ENCODE results near the gene ARFGEF2.
"Not testable (repeated sequence)": the region's sequence is repeated elsewhere in the genome, so short reads cannot be mapped to it uniquely, and the experiment has no call there.

The ARFGEF2 gene

GRCh38 chr20:49063279-49063678 is 141.8 kb downstream of the ARFGEF2 start:
- TF ChIP-seq CTCF (IDR thresholded peaks at IDR 0.05; ENCODE audit: low read depth, low read length) = no peak
- no peak for TF ChIP-seq EZH2phosphoT487 (IDR thresholded peaks at IDR 0.05; ENCODE audit: low read depth)

GRCh38 chr20:49074521-49074920 is 153.0 kb downstream of the ARFGEF2 start:
- Histone ChIP-seq H3K4me2 (ENCODE audit: low read length) (no peak overlapping the region), H3K27ac (ENCODE audit: low read length) (no peak overlapping the region), H3K27me3 (ENCODE audit: low read depth, low read length) (no peaks in the 10 kb centered on the region), H4K20me1 (ENCODE audit: insufficient read depth, low read length) (no peaks in the 10 kb centered on the region), H3K9ac (ENCODE audit: low read length) (no peak overlapping the region), H2AFZ (ENCODE audit: low read depth, low read length) (no peak overlapping the region), H3K4me1 (ENCODE audit: low read length) (peaks cover 15% of the 10 kb centered on the region), H3K9me3 (ENCODE audit: insufficient read depth, low read length) (no peaks in the 10 kb centered on the region), H3K4me3 (ENCODE audit: low read length) (no peak overlapping the region), H3K79me2 (ENCODE audit: low read length) (peaks cover 32% of the 10 kb centered on the region), H3K36me3 (replicated peaks; ENCODE audit: low read depth, low read length) (peaks cover 70% of the 10 kb centered on the region)
- no peak for TF ChIP-seq EZH2phosphoT487 (IDR thresholded peaks at IDR 0.05; ENCODE audit: low read depth)
- no peak for TF ChIP-seq CTCF (IDR thresholded peaks at IDR 0.05; ENCODE audit: low read depth, low read length)

More at GRCh38 chr20:49063279-49063678, 141.8 kb downstream of the ARFGEF2 start:
- H3K79me2 ChIP-seq (ENCODE audit: low read length) = peaks cover 70% of the 10 kb centered on the region
- H2AFZ ChIP-seq (ENCODE audit: low read depth, low read length) = no peak overlapping the region
- H3K27ac ChIP-seq (ENCODE audit: low read length) = no peak overlapping the region
- peaks cover 25% of the 10 kb centered on the region for H4K20me1 ChIP-seq (ENCODE audit: insufficient read depth, low read length)
- no peak overlapping the region for H3K4me2 ChIP-seq (ENCODE audit: low read length)
- H3K9me3 ChIP-seq (ENCODE audit: insufficient read depth, low read length) = no peaks in the 10 kb centered on the region
- no peaks in the 10 kb centered on the region for H3K4me1 ChIP-seq (ENCODE audit: low read length)
- H3K36me3 ChIP-seq (replicated peaks; ENCODE audit: low read depth, low read length) = peaks cover 57% of the 10 kb centered on the region
- no peak overlapping the region for H3K4me3 ChIP-seq (ENCODE audit: low read length)
- H3K9ac ChIP-seq (ENCODE audit: low read length) = no peak overlapping the region
- H3K27me3 ChIP-seq (ENCODE audit: low read depth, low read length) = no peaks in the 10 kb centered on the region

GRCh38 chr20:49078310-49078709 is 156.8 kb downstream of the ARFGEF2 start:
- no peaks in the 10 kb centered on the region for H3K27me3 ChIP-seq (ENCODE audit: low read depth, low read length)
- no peaks in the 10 kb centered on the region for H3K9me3 ChIP-seq (ENCODE audit: insufficient read depth, low read length)
- peaks cover 42% of the 10 kb centered on the region for H3K79me2 ChIP-seq (ENCODE audit: low read length)
- TF ChIP-seq EZH2phosphoT487 (IDR thresholded peaks at IDR 0.05; ENCODE audit: low read depth) = no peak
- TF ChIP-seq CTCF (IDR thresholded peaks at IDR 0.05; ENCODE audit: low read depth, low read length) = no peak
- peaks cover 74% of the 10 kb centered on the region for H3K36me3 ChIP-seq (replicated peaks; ENCODE audit: low read depth, low read length)
- H3K27ac ChIP-seq (ENCODE audit: low read length) = peak overlapping the region; percentile 19; the same call in 1 of the 2 replicates
- H3K4me1 ChIP-seq (ENCODE audit: low read length) = peaks cover 16% of the 10 kb centered on the region
- no peaks in the 10 kb centered on the region; the same call in 1 of the 2 replicates for H4K20me1 ChIP-seq (ENCODE audit: insufficient read depth, low read length)
- H2AFZ ChIP-seq (ENCODE audit: low read depth, low read length) = no peak overlapping the region
- H3K4me3 ChIP-seq (ENCODE audit: low read length) = no peak overlapping the region
- no peak overlapping the region for H3K9ac ChIP-seq (ENCODE audit: low read length)
- no peak overlapping the region for H3K4me2 ChIP-seq (ENCODE audit: low read length)

- not testable (repeated sequence) for H3K4me3 ChIP-seq (ENCODE audit: low read length); H3K9ac ChIP-seq (ENCODE audit: low read length); H4K20me1 ChIP-seq (ENCODE audit: insufficient read depth, low read length); H3K9me3 ChIP-seq (ENCODE audit: insufficient read depth, low read length); H3K4me2 ChIP-seq (ENCODE audit: low read length); H2AFZ ChIP-seq (ENCODE audit: low read depth, low read length); H3K27me3 ChIP-seq (ENCODE audit: low read depth, low read length); H3K27ac ChIP-seq (ENCODE audit: low read length)
- peaks cover 51% of the 10 kb centered on the region for H3K79me2 ChIP-seq (ENCODE audit: low read length)
- H3K4me1 ChIP-seq (ENCODE audit: low read length) = peaks cover 16% of the 10 kb centered on the region
- peaks cover 79% of the 10 kb centered on the region for H3K36me3 ChIP-seq (replicated peaks; ENCODE audit: low read depth, low read length)
These were observed 160.8 kb downstream of the ARFGEF2 start for GRCh38 chr20:49082295-49082694.
